ENCODE results near the gene SOX8. TPM values are rescaled to one million over a fixed set of nuclear protein-coding genes. Genes with fewer than 3 reads are reported as not detected.

Gene SOX8
- total and polyA plus RNA-seq, 2 experiments from 2014 or later: 5.7 to 26.2 TPM

DNA sequence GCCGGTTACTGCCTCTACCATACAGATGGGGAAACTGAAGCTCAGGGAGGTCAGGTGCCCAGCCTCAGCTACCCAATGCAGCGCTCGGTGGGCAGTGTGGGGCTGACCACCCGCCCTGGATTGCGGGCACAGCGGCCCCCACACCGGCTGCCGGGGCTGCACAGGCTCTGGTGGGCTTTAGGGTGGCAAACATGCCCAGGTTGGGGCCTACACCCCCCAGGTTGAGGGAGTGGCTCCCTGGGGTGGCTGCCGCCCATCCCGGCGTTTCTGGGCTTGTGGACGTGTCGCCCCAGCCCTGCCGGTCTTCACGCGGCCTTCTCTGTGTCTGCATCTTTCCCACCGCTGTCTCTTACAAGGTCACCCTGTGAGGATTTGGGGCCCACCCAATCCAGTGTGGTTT lies 50.1 kb downstream of the SOX8 start:
- H3K79me2 ChIP-seq (replicated peaks; ENCODE audit: insufficient read depth): no peaks in the 10 kb centered on the region
- no peaks in the 10 kb centered on the region for H3K27me3 ChIP-seq (ENCODE audit: insufficient read depth)
- Mint-ChIP-seq H3K36me3 (ENCODE audit: low read depth) (no peaks in the 10 kb centered on the region), H3K27me3 (ENCODE audit: insufficient read depth, low read depth, poor library complexity) (peaks cover 7% of the 10 kb centered on the region), H3K4me1 (no peaks in the 10 kb centered on the region), H3K4me3 (no peak overlapping the region), H3K27ac (no peak overlapping the region), H3K9me3 (no peaks in the 10 kb centered on the region)
- H3K4me2 ChIP-seq: no peak overlapping the region
- H3K4me1 ChIP-seq (ENCODE audit: insufficient read depth): no peaks in the 10 kb centered on the region
- no peak overlapping the region for H3K4me3 ChIP-seq
- H2AFZ ChIP-seq: no peak overlapping the region
- TF ChIP-seq, protein P1, sequence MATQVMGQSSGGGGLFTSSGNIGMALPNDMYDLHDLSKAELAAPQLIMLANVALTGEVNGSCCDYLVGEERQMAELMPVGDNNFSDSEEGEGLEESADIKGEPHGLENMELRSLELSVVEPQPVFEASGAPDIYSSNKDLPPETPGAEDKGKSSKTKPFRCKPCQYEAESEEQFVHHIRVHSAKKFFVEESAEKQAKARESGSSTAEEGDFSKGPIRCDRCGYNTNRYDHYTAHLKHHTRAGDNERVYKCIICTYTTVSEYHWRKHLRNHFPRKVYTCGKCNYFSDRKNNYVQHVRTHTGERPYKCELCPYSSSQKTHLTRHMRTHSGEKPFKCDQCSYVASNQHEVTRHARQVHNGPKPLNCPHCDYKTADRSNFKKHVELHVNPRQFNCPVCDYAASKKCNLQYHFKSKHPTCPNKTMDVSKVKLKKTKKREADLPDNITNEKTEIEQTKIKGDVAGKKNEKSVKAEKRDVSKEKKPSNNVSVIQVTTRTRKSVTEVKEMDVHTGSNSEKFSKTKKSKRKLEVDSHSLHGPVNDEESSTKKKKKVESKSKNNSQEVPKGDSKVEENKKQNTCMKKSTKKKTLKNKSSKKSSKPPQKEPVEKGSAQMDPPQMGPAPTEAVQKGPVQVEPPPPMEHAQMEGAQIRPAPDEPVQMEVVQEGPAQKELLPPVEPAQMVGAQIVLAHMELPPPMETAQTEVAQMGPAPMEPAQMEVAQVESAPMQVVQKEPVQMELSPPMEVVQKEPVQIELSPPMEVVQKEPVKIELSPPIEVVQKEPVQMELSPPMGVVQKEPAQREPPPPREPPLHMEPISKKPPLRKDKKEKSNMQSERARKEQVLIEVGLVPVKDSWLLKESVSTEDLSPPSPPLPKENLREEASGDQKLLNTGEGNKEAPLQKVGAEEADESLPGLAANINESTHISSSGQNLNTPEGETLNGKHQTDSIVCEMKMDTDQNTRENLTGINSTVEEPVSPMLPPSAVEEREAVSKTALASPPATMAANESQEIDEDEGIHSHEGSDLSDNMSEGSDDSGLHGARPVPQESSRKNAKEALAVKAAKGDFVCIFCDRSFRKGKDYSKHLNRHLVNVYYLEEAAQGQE (IDR thresholded peaks at IDR 0.05; ENCODE audit: unreplicated experiment): no peak
- no peaks in the 10 kb centered on the region for H3F3A ChIP-seq (replicated peaks; ENCODE audit: low read depth)
- no peak overlapping the region for H3K27ac ChIP-seq (ENCODE audit: low read depth)
- no peaks in the 10 kb centered on the region for H4K20me1 ChIP-seq (replicated peaks; ENCODE audit: insufficient read depth)
- DNase-seq (ENCODE audit: low spot score): no peak
- H3K36me3 ChIP-seq (ENCODE audit: insufficient read depth): no peaks in the 10 kb centered on the region
- ATAC-seq: no peak
- H3K9me2 ChIP-seq (ENCODE audit: insufficient read depth): no peaks in the 10 kb centered on the region

GRCh38 chr16:1032607-1033006 lies 51.0 kb downstream of the SOX8 start:
- no peaks in the 10 kb centered on the region for H3K27me3 ChIP-seq (ENCODE audit: insufficient read depth)
- no peaks in the 10 kb centered on the region for H3K4me1 ChIP-seq (ENCODE audit: insufficient read depth)
- H3K79me2 ChIP-seq (replicated peaks; ENCODE audit: insufficient read depth): no peaks in the 10 kb centered on the region
- no peaks in the 10 kb centered on the region for H3F3A ChIP-seq (replicated peaks; ENCODE audit: low read depth)
- TF ChIP-seq, protein P2, sequence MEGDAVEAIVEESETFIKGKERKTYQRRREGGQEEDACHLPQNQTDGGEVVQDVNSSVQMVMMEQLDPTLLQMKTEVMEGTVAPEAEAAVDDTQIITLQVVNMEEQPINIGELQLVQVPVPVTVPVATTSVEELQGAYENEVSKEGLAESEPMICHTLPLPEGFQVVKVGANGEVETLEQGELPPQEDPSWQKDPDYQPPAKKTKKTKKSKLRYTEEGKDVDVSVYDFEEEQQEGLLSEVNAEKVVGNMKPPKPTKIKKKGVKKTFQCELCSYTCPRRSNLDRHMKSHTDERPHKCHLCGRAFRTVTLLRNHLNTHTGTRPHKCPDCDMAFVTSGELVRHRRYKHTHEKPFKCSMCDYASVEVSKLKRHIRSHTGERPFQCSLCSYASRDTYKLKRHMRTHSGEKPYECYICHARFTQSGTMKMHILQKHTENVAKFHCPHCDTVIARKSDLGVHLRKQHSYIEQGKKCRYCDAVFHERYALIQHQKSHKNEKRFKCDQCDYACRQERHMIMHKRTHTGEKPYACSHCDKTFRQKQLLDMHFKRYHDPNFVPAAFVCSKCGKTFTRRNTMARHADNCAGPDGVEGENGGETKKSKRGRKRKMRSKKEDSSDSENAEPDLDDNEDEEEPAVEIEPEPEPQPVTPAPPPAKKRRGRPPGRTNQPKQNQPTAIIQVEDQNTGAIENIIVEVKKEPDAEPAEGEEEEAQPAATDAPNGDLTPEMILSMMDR (conservative IDR thresholded peaks at IDR 0.05; ENCODE audit: low read depth in 2 of 2): no peak
- no peak for TF ChIP-seq ZNF462 (CRISPR knock-in tag; IDR thresholded peaks at IDR 0.05)
- H3K36me3 ChIP-seq (ENCODE audit: insufficient read depth): no peaks in the 10 kb centered on the region
- DNase-seq (ENCODE audit: low spot score) (no peak), ATAC-seq (no peak)
- H3K27ac ChIP-seq (ENCODE audit: low read depth): no peak overlapping the region
- no peak overlapping the region for H3K4me3 Mint-ChIP-seq
- H3K9me3 Mint-ChIP-seq: no peaks in the 10 kb centered on the region
- H3K9me2 ChIP-seq (ENCODE audit: insufficient read depth): no peaks in the 10 kb centered on the region
- H3K36me3 Mint-ChIP-seq (ENCODE audit: low read depth): no peaks in the 10 kb centered on the region
- H4K20me1 ChIP-seq (replicated peaks; ENCODE audit: insufficient read depth): no peaks in the 10 kb centered on the region
- peaks cover 5% of the 10 kb centered on the region for H3K27me3 Mint-ChIP-seq (ENCODE audit: insufficient read depth, low read depth, poor library complexity)
- no peak overlapping the region for H2AFZ ChIP-seq
- no peaks in the 10 kb centered on the region for H3K4me1 Mint-ChIP-seq
- H3K4me3 ChIP-seq: no peak overlapping the region
- H3K27ac Mint-ChIP-seq: no peak overlapping the region
- H3K4me2 ChIP-seq: no peak overlapping the region
